BE2C (cell line): ENCODE measurements around the gene ZNF860. TPM values are rescaled to one million over a fixed set of nuclear protein-coding genes. Genes with fewer than 3 reads are reported as not detected.
A peak's percentile ranks its signal among the peaks of the same experiment; 100 is the strongest.

Experiments
- DNase-seq: peaks from one replicate; pipeline ENCODE4 v3.0.0-alpha.2; 2020
- H3K27me3 ChIP-seq: fragments of 250-450 bp; sonication (Bioruptor Pico); 2 replicates; pipeline ENCODE4 v1.5.1; 2020; ENCODE audit warnings: mild to moderate bottlenecking
- H3K36me3 ChIP-seq: fragments of 250-450 bp; sonication (Bioruptor Pico); 2 replicates; pipeline ENCODE4 v1.5.1; 2020; ENCODE audit warnings: mild to moderate bottlenecking
- H3K4me1 ChIP-seq: fragments of 250-450 bp; sonication (Bioruptor Pico); 2 replicates; pipeline ENCODE4 v1.5.1; 2020
- H3K4me3 ChIP-seq: 2 replicates; pipeline ENCODE4 v1.5.1; 2011; ENCODE audit warnings: low read depth, low read length
- H3K9me3 ChIP-seq: fragments of 250-450 bp; sonication (Bioruptor Pico); 2 replicates; pipeline ENCODE4 v1.5.1; 2020
- CTCF ChIP-seq: IDR thresholded peaks from 2 replicates; pipeline ENCODE4 v1.5.1; 2012; ENCODE audit warnings: mild to moderate bottlenecking, low read depth, low read length
- polyA plus RNA-seq: library from polyadenylated mRNA; unstranded; fragments of >200 nt; gene quantifications from one replicate; pipeline ENCODE4 v1.2.1, GENCODE V29; 2012; ENCODE audit warnings: low read depth, missing spikeins; ENCODE audit not compliant: insufficient read length, insufficient read depth

ZNF860 gene
- not detected for polyA plus RNA-seq

- H3K4me1 ChIP-seq = no peaks in the 10 kb centered on the region
- H3K36me3 ChIP-seq = no peaks in the 10 kb centered on the region
- peak within 1 kb of the TSS; percentile 42 for H3K4me3 ChIP-seq
- peaks cover 19% of the 10 kb centered on the region for H3K27me3 ChIP-seq
- peak; percentile 16 for DNase-seq
- H3K9me3 ChIP-seq = no peaks in the 10 kb centered on the region
- no peak for TF ChIP-seq CTCF
Observed at GRCh38 chr3:31981206-31982181, at the start of gene ZNF860, which contains the start of gene OSBPL10. TSS of gene ZNF860 (plus strand) at chr3:31981750. CDS start at chr3:31989080, 7,330 bp downstream. TSS of gene OSBPL10 (minus strand) at chr3:31981262. CDS start at chr3:31981179, 83 bp downstream.

GRCh38 chr3:31932990-31933389, 48.6 kb upstream of the ZNF860 start:
- no peak overlapping the region for H3K4me3 ChIP-seq
- H3K36me3 ChIP-seq = no peaks in the 10 kb centered on the region
- no peak for TF ChIP-seq CTCF
- no peak for DNase-seq
- H3K9me3 ChIP-seq = no peaks in the 10 kb centered on the region
- H3K27me3 ChIP-seq = no peaks in the 10 kb centered on the region
- H3K4me1 ChIP-seq = no peaks in the 10 kb centered on the region

DNA sequence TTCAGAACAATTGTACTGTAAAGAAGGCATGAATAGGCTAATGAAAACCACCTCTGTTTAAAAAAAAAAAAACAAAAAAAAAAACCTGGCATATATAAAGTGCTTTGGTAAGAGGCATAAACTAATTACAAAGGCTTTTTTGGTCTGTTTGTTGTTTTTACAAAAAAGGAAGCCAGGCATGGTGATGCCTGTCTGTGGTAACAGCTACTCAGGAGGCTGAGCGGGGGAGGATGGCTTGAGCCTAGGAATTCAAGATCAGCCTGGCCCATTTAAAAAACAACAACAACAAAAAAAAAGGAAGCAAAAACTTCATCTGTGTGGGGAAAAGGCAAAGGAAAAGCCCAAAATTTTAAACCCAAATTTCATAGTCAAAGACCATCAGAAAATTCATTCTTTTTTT, 47.5 kb upstream of the ZNF860 start:
- no peaks in the 10 kb centered on the region for H3K4me1 ChIP-seq
- H3K4me3 ChIP-seq = no peak overlapping the region
- DNase-seq = no peak

DNA sequence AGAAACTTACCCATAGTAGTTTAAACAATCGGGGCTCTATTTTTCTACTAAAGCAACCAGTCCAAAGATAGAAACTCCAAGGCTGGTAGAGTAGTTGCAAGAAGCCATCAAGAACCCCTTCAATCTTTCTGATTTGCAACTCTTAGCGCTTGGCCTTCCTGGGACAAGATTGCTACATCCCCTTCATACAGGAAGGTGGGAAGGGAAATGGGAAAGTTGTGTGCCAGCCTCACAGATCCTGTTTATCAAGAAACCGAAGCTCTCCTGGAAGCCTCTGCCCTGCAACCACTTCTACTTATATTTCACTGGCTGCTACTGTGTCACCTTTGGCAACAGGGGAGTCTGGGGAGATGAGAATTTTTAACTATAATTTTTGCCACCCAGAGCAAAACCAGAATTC, 46.7 kb upstream of the ZNF860 start:
- no peak for TF ChIP-seq CTCF
- Histone ChIP-seq H3K9me3 (no peaks in the 10 kb centered on the region), H3K36me3 (no peaks in the 10 kb centered on the region), H3K4me3 (no peak overlapping the region), H3K27me3 (no peaks in the 10 kb centered on the region), H3K4me1 (no peaks in the 10 kb centered on the region)
- no peak for DNase-seq

More for the DNA sequence above, 47.5 kb upstream of the ZNF860 start:
- TF ChIP-seq CTCF = no peak
- no peaks in the 10 kb centered on the region for H3K36me3 ChIP-seq
- no peaks in the 10 kb centered on the region for H3K9me3 ChIP-seq
- H3K27me3 ChIP-seq = no peaks in the 10 kb centered on the region

- Histone ChIP-seq H3K4me3 (no peak overlapping the region), H3K4me1 (no peaks in the 10 kb centered on the region), H3K9me3 (no peaks in the 10 kb centered on the region), H3K27me3 (no peaks in the 10 kb centered on the region), H3K36me3 (no peaks in the 10 kb centered on the region)
- DNase-seq = no peak
- no peak for TF ChIP-seq CTCF
Observed at GRCh38 chr3:31936420-31937060, 45.0 kb upstream of the ZNF860 start.
